GM21576 (cell line): ENCODE results near the gene HGS.
"Not testable (repeated sequence)": the region's sequence is repeated elsewhere in the genome, so short reads cannot be mapped to it uniquely, and the experiment has no call there.

ENCODE experiments used
- ATAC-seq: cut with Tn5 transposase; IDR thresholded peaks from one replicate; pipeline ENCODE4 v1.9.1; 2021; ENCODE audit warnings: mild to moderate bottlenecking, moderate library complexity; ENCODE audit not compliant: unreplicated experiment

Gene HGS

GRCh38 chr17:81738801-81739393 lies 55.1 kb downstream of the HGS start:
- no peak for ATAC-seq

DNA sequence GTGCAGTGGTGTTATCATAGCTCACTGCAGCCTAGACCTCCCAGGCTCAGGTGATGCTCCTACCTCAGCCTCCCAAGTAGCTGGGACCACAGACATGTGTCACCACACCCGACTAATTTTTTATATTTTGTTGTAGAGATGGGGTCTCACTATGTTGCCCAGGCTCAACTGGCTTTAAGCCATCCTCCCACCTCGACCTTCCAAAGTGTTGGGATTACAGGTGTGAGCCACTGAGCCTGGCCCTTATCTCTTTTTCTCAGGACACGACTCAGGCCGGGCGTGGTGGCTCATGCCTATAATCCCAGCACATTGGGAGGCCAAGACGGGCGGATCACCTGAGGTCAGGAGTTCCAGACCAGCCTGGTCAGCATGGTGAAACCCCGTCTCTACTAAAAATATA lies 55.8 kb downstream of the HGS start:
- ATAC-seq, result not testable (repeated sequence)

GRCh38 chr17:81740395-81740961 lies 56.7 kb downstream of the HGS start:
- ATAC-seq, result no peak

DNA sequence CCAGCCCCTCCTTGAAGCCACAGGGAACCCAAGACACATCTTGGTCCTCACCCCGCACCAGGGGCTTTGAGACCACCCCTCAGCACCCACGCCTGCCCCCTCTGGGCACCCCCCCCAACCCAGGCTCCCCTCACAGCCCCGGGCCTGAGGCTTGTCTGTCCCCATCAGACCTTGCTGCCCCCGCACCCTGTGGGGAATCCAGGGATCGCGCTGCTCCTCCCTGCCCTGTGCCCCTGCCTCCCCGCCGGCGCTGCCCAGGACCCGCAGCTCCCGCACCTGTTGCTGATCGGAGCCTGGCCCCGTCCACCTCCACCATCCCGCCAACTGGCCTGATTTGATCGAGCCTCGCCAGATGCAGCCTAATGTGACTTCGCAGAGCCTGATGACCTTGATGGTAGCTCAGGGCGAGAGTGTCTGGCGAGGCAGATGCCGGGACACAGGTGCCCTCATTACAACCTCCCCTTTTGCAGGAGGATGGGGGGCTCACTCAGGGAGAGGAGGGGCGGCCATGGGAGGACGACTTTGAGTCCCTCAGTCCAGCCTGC lies 57.3 kb downstream of the HGS start:
- ATAC-seq, result no peak

GRCh38 chr17:81741594-81742452 lies 58.0 kb downstream of the HGS start:
- no peak for ATAC-seq
